CD4-positive, alpha-beta T cell treated with Interferon gamma for 1 hour (primary cell): ENCODE results near the gene OR10H5.
"Not testable (repeated sequence)": the region's sequence is repeated elsewhere in the genome, so short reads cannot be mapped to it uniquely, and the experiment has no call there.

ENCODE experiments used
- DNase-seq: peaks from one replicate; pipeline ENCODE4 v3.0.0-alpha.2; 2020

The OR10H5 gene

GRCh38 chr19:15787611-15788155 is at the start of gene OR10H5:
Gene OR10H5 (plus strand): TSS chr19:15787661. CDS start chr19:15794049, 6,388 bp downstream.
- no peak for DNase-seq

- DNase-seq: no peak
Measured at GRCh38 chr19:15737722-15738121, 49.7 kb upstream of the OR10H5 start, which contains the start of gene OR10H3. Gene OR10H3 (plus strand): TSS chr19:15737985. CDS start chr19:15741393, 3,408 bp downstream.

GRCh38 chr19:15740785-15741184 is 46.7 kb upstream of the OR10H5 start:
- DNase-seq: no peak

- DNase-seq: no peak
Measured at GRCh38 chr19:15748239-15748638, 39.2 kb upstream of the OR10H5 start.

GRCh38 chr19:15758379-15758778 is 29.1 kb upstream of the OR10H5 start:
- no peak for DNase-seq

GRCh38 chr19:15759962-15760565 is 27.4 kb upstream of the OR10H5 start:
- DNase-seq: no peak

- DNase-seq: no peak
Measured at GRCh38 chr19:15769586-15769985, 17.9 kb upstream of the OR10H5 start.

GRCh38 chr19:15774159-15774558 is 13.3 kb upstream of the OR10H5 start:
- DNase-seq: not testable (repeated sequence)

- DNase-seq: no peak
Measured at GRCh38 chr19:15775249-15775648, 12.2 kb upstream of the OR10H5 start.

- no peak for DNase-seq
Measured at GRCh38 chr19:15776264-15776663, 11.2 kb upstream of the OR10H5 start.

- DNase-seq: no peak
Measured at GRCh38 chr19:15776991-15777970, 10.2 kb upstream of the OR10H5 start.

- DNase-seq: no peak
Measured at GRCh38 chr19:15779756-15780476, 7.5 kb upstream of the OR10H5 start.

- no peak for DNase-seq
Measured at GRCh38 chr19:15780610-15781418, 6.6 kb upstream of the OR10H5 start.

- DNase-seq: no peak
Measured at GRCh38 chr19:15781661-15782060, 5.8 kb upstream of the OR10H5 start.

- DNase-seq: no peak
Measured at GRCh38 chr19:15782211-15782610, 5.2 kb upstream of the OR10H5 start.

- not testable (repeated sequence) for DNase-seq
Measured at GRCh38 chr19:15782896-15783295, 4.6 kb upstream of the OR10H5 start.

- no peak for DNase-seq
Measured at GRCh38 chr19:15788594-15789270, 1.3 kb downstream of the OR10H5 start.

GRCh38 chr19:15790096-15790495 is 2.6 kb downstream of the OR10H5 start:
- no peak for DNase-seq

- not testable (repeated sequence) for DNase-seq
Measured at GRCh38 chr19:15794279-15794678, 6.8 kb downstream of the OR10H5 start.

- DNase-seq: no peak
Measured at GRCh38 chr19:15810335-15810734, 22.9 kb downstream of the OR10H5 start.

GRCh38 chr19:15811476-15811875 is 24.0 kb downstream of the OR10H5 start:
- DNase-seq: no peak
